Measurements from ENCODE around the gene LRRC40.

DNA sequence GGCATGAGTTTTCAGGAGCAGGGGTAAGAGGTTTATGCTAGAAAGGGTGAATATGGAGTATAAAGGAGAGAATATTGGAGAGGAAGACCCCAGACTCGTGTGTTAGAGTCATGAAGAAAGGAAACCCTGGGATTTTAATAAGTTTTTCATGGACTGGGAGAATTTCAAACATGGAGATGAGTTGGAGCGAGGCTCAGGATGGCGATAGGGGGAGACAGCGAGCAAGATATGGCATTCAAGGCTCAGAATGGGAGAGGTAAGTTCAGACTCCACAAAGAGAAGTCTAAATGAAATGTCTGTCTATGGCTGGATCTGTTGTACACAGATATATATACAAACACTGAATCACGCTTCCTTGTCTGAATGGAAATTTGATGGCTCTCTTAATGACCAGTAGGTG is 92.5 kb downstream of the LRRC40 start:
- TF ChIP-seq, protein P1, sequence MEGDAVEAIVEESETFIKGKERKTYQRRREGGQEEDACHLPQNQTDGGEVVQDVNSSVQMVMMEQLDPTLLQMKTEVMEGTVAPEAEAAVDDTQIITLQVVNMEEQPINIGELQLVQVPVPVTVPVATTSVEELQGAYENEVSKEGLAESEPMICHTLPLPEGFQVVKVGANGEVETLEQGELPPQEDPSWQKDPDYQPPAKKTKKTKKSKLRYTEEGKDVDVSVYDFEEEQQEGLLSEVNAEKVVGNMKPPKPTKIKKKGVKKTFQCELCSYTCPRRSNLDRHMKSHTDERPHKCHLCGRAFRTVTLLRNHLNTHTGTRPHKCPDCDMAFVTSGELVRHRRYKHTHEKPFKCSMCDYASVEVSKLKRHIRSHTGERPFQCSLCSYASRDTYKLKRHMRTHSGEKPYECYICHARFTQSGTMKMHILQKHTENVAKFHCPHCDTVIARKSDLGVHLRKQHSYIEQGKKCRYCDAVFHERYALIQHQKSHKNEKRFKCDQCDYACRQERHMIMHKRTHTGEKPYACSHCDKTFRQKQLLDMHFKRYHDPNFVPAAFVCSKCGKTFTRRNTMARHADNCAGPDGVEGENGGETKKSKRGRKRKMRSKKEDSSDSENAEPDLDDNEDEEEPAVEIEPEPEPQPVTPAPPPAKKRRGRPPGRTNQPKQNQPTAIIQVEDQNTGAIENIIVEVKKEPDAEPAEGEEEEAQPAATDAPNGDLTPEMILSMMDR (IDR thresholded peaks at IDR 0.05; ENCODE audit: low read depth, low read length) = no peak
- no peak for TF ChIP-seq EZH2phosphoT487 (IDR thresholded peaks at IDR 0.05; ENCODE audit: low read depth)
